GM21717 (cell line): ENCODE measurements around the gene PDE4A.
A peak's percentile ranks its signal among the peaks of the same experiment; 100 is the strongest.
"Not testable (repeated sequence)": the region's sequence is repeated elsewhere in the genome, so short reads cannot be mapped to it uniquely, and the experiment has no call there.

Experiments
- ATAC-seq: cut with Tn5 transposase; IDR thresholded peaks from one replicate; pipeline ENCODE4 v1.9.1; 2021; ENCODE audit warnings: mild to moderate bottlenecking, moderate library complexity; ENCODE audit not compliant: unreplicated experiment

PDE4A gene

DNA sequence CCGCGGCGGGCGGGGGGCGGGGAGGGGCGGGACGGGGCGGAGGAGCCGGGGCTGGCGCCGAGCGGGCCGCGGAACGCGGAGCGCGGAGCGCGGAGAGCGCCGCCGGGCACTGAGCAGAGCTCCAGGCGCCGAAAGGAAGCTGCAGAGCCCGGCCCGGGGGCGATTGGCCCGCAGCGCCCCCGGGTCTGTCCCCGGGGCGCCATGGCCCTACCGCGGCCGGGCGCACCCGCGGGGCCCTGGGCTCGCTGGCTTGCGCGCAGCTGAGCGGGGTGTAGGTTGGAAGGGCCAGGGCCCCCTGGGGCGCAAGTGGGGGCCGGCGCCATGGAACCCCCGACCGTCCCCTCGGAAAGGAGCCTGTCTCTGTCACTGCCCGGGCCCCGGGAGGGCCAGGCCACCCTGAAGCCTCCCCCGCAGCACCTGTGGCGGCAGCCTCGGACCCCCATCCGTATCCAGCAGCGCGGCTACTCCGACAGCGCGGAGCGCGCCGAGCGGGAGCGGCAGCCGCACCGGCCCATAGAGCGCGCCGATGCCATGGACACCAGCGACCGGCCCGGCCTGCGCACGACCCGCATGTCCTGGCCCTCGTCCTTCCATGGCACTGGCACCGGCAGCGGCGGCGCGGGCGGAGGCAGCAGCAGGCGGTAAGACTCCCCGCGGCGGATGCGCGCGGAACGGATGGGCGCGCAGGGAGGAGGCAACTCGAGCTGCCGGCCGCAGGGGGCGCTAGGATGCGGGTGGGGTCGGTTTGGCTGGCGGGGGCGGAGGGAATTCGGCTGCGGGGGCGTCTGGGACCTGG is at the start of gene PDE4A:
TSS of gene PDE4A (plus strand) at position 95 of the 796 bp plus-strand sequence. CDS start at position 322, 227 bp downstream.
- no peak for ATAC-seq

DNA sequence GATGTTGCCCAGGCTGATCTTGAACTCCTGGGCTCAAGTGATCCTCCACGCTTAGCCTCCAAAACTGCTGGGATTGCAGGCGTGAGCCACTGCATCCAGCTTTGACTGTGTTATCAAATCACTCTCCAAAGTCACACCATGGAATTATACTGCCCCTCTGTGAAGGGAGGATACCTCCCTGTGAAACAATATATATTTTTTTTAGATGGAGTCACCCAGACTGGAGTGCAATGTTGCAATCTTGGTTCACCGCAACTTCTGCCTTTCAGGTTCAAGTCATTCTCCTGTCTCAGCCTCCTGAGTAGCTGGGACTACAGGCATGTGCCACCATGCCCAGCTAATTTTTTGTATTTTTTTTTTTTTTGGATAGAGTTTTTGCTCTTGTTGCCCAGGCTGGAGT is 47.6 kb upstream of the PDE4A start:
- no peak for ATAC-seq

DNA sequence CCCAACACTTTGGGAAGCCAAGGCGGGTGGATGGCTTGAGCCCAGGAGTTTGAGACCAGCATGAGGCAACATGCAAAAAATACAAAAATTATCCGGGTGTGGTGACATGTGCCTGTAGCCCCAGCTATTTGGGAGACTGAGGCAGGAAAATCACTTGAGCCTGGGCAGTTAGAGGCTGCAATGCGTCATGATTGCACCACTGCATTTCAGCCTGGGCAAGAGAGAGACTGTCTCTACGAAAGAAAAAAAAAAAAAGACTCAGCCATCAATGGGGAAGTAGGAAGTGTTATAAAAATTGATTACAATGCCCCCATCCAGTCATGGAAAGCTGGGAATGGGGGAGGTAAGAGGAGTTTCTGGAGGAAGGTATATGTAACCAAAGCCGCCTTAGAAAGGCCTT is 45.4 kb upstream of the PDE4A start:
- ATAC-seq, result no peak

DNA sequence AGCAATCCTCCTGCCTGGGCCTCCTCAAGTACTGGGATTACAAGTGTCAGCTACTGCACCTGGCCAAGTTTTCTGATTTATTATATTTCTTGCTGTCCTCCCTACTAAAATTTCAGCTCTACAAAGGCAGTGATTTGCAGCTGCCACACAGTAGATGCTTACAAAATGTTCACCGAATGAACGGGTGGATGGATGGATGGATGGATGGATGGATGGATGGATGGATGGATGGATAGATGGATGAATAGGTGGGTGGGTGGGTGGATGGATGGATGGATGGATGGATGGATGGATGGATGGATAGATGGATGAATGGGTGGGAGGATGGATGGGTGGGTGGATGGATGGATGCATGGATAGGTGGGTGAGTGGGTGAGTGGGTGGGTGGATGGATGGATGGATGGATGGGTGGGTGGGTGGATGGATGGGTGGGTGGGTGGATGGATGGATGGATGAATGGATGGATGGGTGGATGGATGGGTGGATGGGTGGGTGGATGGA is 43.1 kb upstream of the PDE4A start:
- not testable (repeated sequence) for ATAC-seq

DNA sequence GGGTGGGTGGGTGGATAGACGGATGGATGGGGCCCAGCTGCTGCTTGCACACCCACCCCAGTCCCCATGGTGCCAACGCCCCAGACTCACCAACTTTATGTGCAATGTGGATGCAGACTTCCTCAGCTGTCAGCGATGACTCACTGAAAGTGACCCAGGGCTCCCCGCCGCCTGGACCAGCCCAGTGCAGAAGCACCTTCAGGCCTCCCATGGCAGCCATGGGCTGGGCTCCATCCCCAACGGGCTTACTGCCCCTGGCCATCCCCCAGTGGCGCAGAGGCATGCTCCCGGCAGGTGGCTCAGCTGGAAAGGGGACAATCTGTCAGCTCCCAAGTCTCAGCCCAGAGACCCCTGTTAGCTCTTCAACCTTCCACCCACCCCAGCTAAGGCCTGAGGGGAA is 42.2 kb upstream of the PDE4A start:
- ATAC-seq, result no peak

DNA sequence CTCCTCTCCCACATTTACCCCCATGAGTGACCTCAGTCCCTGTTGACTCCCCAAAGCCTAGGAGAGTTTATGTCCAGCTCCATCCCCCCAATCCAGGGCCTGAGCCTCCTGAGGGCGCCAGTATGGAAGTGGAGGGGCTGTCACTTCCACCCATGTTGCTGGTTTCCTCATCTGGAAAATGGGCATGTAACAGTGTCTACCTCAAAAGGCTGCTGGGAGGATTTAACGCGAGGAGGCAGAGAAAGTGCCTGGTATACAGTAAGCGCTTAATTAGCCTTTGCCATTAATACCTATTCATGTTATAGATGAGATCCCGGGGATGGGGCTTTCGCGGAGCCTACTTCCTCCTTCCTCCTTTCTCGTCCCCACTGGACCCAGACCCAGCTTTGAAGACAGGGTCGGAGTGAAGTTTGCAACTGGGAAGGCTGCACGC is 40.4 kb upstream of the PDE4A start:
- ATAC-seq, result peak; percentile 10

DNA sequence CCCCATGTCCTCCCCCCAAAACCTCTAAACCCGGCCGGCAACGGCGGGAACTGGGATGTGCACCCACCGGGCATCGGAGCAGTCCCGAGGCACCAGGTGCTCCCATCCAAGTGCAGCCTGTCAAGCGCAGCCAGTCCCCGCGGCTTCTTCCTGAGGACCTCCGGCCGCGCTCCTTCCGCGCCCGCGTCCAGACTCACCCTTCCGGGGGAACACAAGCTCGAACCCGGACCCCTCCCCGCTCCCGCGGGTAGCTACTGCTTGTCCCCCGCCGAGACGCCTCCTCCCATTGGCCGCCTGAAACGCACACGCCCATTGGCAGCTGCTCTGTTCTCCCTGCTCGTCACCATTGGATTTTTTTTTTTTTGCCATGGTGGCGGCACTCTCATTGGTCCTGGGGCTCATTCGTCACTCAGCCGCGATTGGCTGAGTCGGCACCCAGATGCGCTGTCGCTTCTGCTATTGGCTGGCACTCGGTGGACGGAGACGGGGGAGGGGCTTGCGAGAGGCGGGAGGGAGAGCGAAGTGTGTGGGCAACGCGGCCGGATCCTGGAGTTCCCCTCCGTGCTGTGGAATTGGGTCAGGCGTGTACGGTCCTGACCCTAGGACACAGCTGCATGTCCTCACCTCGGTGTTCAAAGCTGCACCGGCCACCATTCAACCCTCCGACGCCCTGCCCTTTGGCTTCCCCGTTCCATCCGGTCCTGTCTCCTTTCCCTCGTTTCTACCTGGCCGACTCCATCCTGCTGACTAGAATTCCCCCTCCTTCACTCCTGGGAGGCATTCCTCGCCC is 39.8 kb upstream of the PDE4A start, which contains the start of gene TYK2:
TSS of gene TYK2 (minus strand) at position 260 of the 790 bp plus-strand sequence. CDS start 2,166 bp downstream, outside the sequence.
- peak; percentile 78 for ATAC-seq

DNA sequence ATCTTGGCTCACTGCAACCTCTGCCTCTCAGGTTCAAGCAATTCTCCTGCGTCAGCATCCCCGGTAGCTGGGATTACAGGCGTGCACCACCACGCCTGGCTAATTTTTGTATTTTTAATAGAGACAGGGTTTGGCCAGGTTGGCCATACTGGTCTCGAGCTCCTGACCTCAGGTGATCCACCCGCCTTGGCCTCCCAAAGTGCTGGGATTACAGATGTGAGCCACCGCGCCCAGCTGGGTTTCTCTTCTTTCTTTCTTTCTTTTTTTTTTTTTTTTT is 37.2 kb upstream of the PDE4A start:
- not testable (repeated sequence) for ATAC-seq

DNA sequence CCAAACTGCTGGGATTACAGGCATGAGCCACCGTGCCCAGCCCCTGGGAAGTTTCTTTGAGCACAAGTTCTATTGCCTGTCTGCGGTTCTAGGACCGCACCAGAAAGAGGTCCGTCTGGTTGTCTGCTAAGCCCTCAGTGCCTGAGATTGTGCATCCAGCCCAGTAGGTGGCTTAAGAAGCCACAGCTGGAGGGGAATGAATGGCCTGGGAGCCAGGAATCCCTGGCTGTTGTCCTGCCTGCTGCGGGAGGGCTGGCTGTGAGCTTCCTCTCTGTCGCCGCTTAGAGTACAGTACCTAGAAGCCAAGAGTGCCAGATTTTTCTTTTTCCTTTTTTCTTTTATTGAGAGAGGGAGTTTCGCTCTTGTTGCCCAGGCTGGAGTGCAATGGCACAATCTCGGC is 35.8 kb upstream of the PDE4A start:
- ATAC-seq, result no peak

DNA sequence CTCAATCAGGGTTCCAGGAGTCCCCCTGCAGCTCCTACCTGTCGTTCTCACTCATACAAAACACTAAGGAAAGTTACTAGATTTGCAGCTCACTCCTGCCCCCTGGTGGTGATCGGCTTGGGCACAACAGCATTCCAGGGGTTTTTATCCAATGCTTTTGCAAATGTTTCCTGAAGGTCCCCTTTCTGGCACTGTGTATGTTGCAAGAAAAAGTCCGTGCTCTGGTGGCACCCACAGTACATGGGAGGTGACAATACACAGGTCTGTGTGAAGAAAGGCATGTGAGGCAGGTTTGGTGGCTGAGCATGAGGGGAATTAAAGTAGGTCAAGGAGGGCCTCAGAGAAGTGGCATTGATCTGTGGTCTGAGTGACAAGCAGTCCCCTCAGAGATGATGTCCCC is 31.4 kb upstream of the PDE4A start:
- no peak for ATAC-seq

DNA sequence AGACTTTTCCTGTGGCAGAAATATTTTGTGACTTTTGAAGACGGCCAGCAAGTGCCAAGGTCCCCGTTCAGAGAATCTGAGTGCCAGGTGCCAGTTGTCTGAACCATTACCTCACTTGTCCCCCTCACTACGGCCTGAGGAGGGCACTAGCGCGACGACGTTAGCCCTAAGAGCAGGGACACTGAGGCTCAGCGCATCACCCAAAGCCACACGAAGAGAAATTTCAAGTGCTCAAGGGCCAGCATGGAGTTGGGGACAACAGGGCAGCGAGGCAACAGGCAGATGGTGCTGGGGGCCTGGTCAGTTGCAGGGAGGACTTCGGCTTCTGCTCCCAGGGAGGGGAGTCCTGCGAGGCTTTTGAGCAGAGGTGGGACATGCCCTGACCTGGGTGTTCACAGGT is 30.5 kb upstream of the PDE4A start:
- no peak for ATAC-seq

DNA sequence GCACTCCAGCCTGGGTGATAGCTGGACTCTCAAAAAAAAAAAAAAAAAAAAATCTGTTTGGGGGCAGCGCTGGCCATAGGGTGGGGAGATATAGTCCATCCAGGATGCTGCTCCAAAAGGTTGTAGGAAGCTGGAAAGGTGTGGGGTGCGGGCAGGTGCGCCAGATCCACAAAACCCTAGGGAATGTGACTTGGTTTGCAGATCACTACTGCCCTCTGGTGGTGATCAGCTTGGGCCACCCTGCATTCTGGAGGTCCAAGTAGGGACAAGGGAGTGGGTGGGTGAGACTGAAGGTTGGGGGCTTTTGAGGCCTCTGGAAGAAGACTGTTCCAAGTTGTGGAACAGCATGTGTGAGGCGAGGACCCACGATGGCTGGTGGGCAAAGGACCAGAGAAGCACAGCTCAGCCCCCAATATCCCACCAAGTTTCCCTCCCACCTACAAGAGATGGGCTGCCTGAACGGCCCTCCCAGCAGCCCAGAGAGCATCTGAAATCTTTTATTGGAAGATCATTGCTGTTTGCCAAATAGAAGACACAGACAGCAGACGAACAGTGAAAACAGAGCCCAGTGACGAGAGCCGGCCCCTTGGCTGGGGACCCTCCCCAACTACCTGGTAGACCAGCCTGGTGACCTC is 29.6 kb upstream of the PDE4A start:
- ATAC-seq, result no peak

DNA sequence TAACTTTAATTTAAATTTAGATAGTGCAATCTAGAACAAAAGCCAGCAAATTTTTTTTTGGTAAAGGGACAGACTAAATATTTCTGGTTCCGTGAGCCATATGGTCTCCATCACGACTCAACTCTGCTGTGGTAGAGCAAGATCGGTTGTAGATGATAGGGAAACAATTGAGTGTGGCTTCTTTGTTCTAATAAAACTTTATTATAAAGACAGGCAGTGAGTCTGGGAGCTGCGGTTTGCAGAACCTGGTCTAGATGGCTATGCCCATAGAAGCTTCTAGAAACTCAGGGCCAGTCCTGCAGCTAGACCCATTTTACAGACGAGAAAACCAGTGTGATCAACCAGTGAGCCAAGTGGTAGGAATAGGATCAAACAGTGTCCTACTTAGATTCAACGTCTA is 28.2 kb upstream of the PDE4A start:
- ATAC-seq, result no peak

DNA sequence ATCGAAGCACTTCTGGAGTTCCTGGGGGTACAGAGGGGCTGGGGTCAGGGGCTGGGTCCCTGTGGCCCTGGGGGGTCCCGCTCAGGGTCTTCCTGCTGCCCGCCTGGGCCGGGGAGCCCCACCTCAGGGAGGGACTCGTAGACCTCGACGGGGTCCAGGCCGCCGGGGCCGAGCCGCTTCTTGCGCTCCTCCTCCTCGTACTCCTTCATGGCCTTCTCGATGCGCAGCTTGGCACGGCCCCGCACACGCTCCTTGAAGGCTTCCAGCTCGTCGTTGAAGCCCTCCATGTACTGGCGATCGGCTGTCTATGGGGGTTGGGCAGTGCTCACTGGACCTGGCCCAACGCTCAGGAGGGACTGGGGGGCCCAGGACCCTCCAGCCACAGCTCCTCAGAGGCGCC is 27.2 kb upstream of the PDE4A start:
- ATAC-seq, result no peak

DNA sequence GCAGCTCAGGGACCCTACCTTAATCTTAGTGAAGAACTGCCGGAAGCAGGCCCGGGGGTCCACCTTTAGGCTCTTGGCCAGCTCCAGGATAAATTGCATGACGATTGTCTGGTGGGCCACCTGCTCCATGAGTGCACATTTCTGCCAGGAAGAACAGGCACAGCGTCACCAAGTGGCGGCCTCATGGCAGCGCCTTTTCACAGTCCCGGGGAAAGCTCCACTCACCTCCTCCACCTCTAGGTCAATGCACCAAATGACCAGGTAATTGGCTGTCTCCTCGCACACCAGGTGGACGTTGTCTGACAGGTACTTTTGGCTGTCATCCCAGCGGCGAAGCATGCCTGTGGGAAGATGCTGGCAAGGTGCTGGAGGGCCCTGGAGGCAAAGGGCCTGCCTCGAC is 25.3 kb upstream of the PDE4A start:
- ATAC-seq, result no peak

DNA sequence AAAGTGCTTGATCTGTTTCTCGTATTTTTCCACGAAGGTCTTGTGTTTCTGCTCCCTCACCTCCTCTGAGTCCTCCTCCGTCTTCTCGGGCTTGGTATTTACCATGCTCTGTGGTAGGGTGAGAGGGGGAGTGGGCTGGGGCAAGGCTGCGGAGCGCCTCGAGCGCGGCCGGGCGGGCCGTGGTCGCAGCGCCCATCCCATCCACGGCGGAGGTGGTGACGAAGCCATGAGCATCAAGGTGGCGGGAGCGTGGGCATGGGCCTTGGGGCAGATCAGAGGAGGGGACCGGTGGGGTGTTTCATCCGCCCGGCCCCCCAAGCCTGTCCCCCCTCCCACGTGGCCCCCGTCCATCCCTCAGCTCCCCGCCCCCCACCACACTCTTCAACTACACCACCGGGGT is 24.9 kb upstream of the PDE4A start:
- no peak for ATAC-seq

DNA sequence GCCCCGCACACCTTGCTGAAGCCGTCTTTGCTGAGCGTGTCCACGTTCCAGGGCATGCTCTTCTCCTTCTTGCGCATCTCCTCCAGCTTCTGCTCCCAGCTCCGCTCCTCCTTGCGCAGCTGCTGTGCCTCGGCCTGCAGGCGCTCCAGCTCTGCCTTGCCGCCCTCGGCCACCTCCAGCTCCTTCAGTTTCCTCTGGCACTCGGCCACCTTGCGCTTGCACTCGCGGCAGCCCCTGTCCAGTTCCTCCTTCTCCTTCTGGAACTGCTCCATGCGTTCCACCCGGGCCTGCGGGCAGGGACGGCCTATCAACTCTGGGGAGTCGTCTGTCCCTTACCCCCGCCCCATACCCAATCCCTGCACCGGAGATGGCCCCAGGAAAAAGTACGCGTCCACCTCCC is 24.4 kb upstream of the PDE4A start:
- ATAC-seq, result no peak

DNA sequence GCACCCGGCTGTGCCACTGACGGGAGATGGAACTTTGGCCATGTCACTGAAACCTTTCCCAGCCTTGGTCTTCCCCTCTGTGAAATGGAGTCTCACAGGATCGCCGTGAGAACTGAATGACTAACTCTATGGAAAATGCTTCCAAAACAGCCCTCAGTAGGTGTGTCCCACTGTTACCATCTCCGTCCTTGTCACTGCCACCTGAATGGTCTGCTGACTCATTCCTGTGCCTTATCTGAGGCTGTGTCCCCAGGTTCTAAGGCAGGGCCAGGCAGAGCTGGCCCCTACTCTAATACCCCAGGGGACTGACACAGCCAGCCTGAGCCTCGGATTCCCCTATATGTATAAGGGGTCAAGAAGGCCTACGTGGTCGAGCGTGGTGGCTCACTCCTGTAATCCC is 21.5 kb upstream of the PDE4A start:
- no peak for ATAC-seq

DNA sequence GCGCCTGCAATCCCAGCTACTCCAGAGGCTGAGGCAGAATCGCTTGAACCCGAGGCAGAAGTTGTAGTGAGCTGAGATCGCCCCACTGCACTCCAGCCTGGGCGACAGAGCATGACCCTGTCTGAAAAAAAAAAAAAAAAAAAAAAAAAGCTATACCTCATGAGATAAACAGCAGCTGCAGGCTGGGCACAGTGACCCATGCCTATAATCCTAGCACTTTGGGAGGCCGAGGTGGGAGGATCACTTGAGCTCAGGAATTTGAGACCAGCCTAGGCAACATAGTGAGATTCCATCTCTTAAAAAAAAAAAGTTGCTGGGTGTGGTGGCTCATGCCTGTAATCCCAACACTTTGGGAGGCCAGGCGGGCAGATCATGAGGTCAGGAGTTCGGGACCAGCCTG is 21.0 kb upstream of the PDE4A start:
- not testable (repeated sequence) for ATAC-seq

DNA sequence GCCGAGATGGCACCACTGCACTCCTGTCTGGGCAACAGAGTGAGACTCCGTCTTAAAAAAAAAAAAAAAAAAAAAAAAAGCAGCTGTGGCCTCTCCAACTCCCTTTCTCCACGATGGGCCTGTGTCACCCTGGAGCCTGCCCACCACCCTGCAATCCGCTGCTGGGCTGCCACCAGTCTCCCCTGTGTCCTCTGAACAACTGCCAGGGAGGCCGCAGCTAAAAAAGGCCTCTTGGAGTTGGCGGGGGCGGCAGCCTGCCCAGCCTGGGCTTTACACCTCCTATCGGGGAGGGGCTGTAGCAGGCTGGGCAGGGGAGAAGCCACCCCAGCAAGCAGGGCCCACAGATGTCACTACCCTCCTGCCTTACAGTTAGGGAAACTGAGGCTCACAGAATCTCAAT is 20.5 kb upstream of the PDE4A start:
- no peak for ATAC-seq

DNA sequence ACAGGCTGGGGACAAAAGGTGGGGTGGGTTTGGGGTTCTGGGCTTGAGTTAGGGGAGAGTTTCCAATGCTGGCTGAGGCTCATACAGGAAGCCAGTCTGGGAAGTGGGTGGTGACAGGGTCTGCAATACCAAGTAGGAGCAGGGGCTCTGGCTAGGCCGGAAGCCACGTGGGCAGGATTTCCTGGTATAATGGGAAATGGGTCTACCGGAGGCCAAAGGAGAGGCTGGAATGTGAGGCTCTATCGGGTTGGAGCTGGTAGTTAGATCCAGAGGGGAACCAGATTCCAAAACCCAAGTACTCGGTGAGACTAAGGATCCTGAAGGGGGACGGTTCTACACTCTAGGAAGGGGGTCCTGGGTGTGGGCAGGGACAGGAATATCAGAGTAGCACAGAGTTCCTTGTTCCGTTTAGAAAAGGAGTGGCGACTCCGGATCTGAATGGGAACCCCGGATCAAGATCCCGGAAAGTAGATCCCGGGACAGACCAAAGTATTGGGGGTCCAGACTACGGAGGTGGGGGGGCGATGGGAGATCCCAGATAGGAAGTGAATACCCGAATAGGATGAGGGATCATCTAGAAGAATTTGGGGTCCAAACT is 17.8 kb upstream of the PDE4A start:
- ATAC-seq, result no peak
